BE2C (cell line): ENCODE data around the gene RBM14.

ENCODE experiments used
- DNase-seq: peaks from one replicate; pipeline ENCODE4 v3.0.0-alpha.2; 2020
- H3K27me3 ChIP-seq: fragments of 250-450 bp; sonication (Bioruptor Pico); 2 replicates; pipeline ENCODE4 v1.5.1; 2020; ENCODE audit warnings: mild to moderate bottlenecking
- H3K36me3 ChIP-seq: fragments of 250-450 bp; sonication (Bioruptor Pico); 2 replicates; pipeline ENCODE4 v1.5.1; 2020; ENCODE audit warnings: mild to moderate bottlenecking
- H3K4me1 ChIP-seq: fragments of 250-450 bp; sonication (Bioruptor Pico); 2 replicates; pipeline ENCODE4 v1.5.1; 2020
- H3K4me3 ChIP-seq: 2 replicates; pipeline ENCODE4 v1.5.1; 2011; ENCODE audit warnings: low read depth, low read length
- H3K9me3 ChIP-seq: fragments of 250-450 bp; sonication (Bioruptor Pico); 2 replicates; pipeline ENCODE4 v1.5.1; 2020
- CTCF ChIP-seq: IDR thresholded peaks from 2 replicates; pipeline ENCODE4 v1.5.1; 2012; ENCODE audit warnings: mild to moderate bottlenecking, low read depth, low read length

RBM14 gene

DNA sequence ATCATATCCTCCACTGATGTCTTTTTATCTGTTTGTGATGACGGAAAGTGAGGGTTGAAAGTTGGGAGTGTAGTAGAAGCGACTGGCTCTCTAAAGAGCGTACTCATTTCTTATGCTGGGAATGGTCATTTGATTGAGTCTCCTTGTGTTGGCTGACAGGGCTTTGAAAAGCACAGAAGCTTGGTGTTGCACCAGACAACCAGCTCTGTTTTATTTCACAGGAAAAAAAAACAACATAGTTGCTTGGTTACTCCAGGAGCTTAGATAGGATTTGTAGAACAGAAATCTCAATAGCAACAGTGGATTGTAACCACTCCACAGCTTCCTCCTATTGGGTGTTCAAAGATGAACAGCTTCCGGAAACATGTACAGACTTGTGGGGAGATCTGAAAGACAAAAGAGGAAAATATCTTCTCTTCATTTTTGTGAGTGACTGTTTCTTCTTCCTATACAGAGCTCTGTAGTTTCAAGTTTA, 2.7 kb downstream of the RBM14 start:
- H3K9me3 ChIP-seq: no peaks in the 10 kb centered on the region
- H3K36me3 ChIP-seq: peaks cover 60% of the 10 kb centered on the region
- no peak for TF ChIP-seq CTCF
- DNase-seq: no peak
- no peaks in the 10 kb centered on the region for H3K4me1 ChIP-seq
- no peaks in the 10 kb centered on the region for H3K27me3 ChIP-seq
- peak overlapping the region; percentile 88 for H3K4me3 ChIP-seq

DNA sequence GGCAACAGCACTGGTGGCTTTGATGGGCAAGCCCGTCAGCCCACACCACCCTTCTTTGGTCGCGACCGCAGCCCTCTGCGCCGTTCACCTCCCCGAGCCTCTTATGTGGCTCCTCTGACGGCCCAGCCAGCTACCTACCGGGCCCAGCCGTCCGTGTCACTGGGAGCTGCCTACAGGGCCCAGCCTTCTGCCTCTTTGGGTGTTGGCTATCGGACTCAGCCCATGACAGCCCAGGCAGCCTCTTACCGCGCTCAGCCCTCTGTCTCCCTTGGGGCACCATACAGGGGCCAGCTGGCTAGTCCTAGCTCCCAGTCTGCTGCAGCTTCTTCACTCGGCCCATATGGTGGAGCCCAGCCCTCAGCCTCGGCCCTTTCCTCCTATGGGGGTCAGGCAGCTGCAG, 8.0 kb downstream of the RBM14 start:
- H3K27me3 ChIP-seq: no peaks in the 10 kb centered on the region
- H3K4me3 ChIP-seq: no peak overlapping the region
- DNase-seq: no peak
- no peaks in the 10 kb centered on the region for H3K4me1 ChIP-seq
- H3K9me3 ChIP-seq: no peaks in the 10 kb centered on the region
- no peak for TF ChIP-seq CTCF
- H3K36me3 ChIP-seq: peaks cover 90% of the 10 kb centered on the region

DNA sequence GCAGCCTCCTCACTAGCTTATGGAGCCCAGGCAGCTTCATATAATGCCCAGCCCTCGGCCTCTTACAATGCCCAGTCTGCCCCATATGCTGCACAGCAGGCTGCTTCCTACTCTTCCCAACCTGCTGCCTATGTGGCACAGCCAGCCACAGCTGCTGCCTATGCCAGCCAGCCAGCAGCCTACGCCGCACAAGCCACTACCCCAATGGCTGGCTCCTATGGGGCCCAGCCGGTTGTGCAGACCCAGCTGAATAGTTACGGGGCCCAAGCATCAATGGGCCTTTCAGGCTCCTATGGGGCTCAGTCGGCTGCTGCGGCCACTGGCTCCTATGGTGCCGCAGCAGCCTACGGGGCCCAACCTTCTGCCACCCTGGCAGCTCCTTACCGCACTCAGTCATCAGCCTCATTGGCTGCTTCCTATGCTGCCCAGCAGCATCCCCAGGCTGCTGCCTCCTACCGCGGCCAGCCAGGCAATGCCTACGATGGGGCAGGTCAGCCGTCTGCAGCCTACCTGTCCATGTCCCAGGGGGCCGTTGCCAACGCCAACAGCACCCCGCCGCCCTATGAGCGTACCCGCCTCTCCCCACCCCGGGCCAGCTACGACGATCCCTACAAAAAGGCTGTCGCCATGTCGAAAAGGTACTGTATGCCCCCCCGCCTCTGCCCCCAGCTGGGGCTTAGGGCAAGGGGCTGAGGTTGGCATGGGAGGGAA, 8.8 kb downstream of the RBM14 start:
- Histone ChIP-seq H3K4me1 (no peaks in the 10 kb centered on the region), H3K4me3 (no peak overlapping the region), H3K27me3 (no peaks in the 10 kb centered on the region), H3K36me3 (peaks cover 93% of the 10 kb centered on the region), H3K9me3 (no peaks in the 10 kb centered on the region)
- no peak for TF ChIP-seq CTCF
- DNase-seq: no peak

GRCh38 chr11:66625752-66626149, 9.3 kb downstream of the RBM14 start:
- H3K4me1 ChIP-seq: no peaks in the 10 kb centered on the region
- no peak overlapping the region for H3K4me3 ChIP-seq
- no peaks in the 10 kb centered on the region for H3K27me3 ChIP-seq
- no peak for TF ChIP-seq CTCF
- no peak for DNase-seq
- no peaks in the 10 kb centered on the region for H3K9me3 ChIP-seq
- peaks cover 95% of the 10 kb centered on the region for H3K36me3 ChIP-seq

DNA sequence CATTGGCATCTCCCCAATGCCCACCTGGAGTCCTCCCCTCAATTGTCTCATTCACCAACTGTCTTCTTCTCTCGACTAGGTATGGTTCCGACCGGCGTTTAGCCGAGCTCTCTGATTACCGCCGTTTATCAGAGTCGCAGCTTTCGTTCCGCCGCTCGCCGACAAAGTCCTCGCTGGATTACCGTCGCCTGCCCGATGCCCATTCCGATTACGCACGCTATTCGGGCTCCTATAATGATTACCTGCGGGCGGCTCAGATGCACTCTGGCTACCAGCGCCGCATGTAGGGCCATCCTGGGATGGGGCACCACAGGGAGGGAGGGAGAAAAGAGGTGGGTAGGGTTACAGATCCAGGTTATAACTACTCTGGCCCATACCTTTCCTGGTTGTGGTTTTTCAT, 10.0 kb downstream of the RBM14 start:
- H3K9me3 ChIP-seq: no peaks in the 10 kb centered on the region
- no peaks in the 10 kb centered on the region for H3K4me1 ChIP-seq
- no peak overlapping the region for H3K4me3 ChIP-seq
- no peaks in the 10 kb centered on the region for H3K27me3 ChIP-seq
- peaks cover 100% of the 10 kb centered on the region for H3K36me3 ChIP-seq
- TF ChIP-seq CTCF: no peak
- DNase-seq: no peak

DNA sequence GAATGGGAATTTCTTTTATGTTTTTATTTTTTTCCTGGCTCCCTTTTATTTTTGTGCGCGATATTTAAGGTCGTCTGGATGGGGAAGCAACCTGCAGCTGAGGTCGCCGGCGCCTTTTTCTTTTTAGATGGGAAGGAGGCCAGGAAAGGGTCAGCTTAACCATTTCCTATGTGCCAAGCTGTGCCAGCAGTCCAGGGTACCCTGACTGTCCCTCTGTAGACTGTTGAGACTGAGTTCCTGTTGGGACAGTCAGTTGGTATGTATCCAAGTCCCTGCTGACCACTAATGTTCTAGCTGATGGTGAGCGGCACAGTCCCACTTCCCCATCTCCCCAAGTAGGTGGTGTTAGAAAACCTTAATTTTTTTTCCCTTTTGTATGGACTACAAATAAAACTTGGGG, 10.5 kb downstream of the RBM14 start:
- Histone ChIP-seq H3K4me3 (no peak overlapping the region), H3K4me1 (no peaks in the 10 kb centered on the region), H3K9me3 (no peaks in the 10 kb centered on the region), H3K36me3 (peaks cover 98% of the 10 kb centered on the region), H3K27me3 (no peaks in the 10 kb centered on the region)
- no peak for DNase-seq
- TF ChIP-seq CTCF: no peak
